ENCODE results near the gene DDX59. TPM values are rescaled to one million over a fixed set of nuclear protein-coding genes. Genes with fewer than 3 reads are reported as not detected.

DDX59 gene
- total RNA-seq, 2 experiments from 2014 or later, result 24.6 to 28.7 TPM

- H3K36me3 ChIP-seq (ENCODE audit: insufficient read depth, low read length), result peaks cover 23% of the 10 kb centered on the region
- ChIA-PET CTCF (ENCODE audit: unreplicated experiment) (no interaction called here), POLR2A (no interaction called here)
- H3K4me1 ChIP-seq (ENCODE audit: insufficient read depth, low read length, poor library complexity, severe bottlenecking), result no peaks in the 10 kb centered on the region
- no peaks in the 10 kb centered on the region for H4K20me1 ChIP-seq (ENCODE audit: insufficient read depth, low read length)
- H3K9me3 ChIP-seq (ENCODE audit: low read length), result no peaks in the 10 kb centered on the region
- no peak overlapping the region for H3K4me2 ChIP-seq (ENCODE audit: low read length)
- no peaks in the 10 kb centered on the region for H3K79me2 ChIP-seq (ENCODE audit: insufficient read depth, low read depth, low read length)
- no peak for TF ChIP-seq EZH2phosphoT487 (IDR thresholded peaks at IDR 0.05; ENCODE audit: borderline replicate concordance, low read depth, low read length)
- no peak for TF ChIP-seq CTCF (conservative IDR thresholded peaks at IDR 0.05; ENCODE audit: low read length)
- no peak overlapping the region for H3K4me3 ChIP-seq (ENCODE audit: low read depth, low read length, poor library complexity, severe bottlenecking)
- no peaks in the 10 kb centered on the region for H3K9me2 ChIP-seq (ENCODE audit: insufficient read depth, low read length)
- H2AFZ ChIP-seq (ENCODE audit: low read length), result no peak overlapping the region
- no peak for DNase-seq (ENCODE audit: low spot score)
- no peak overlapping the region for H3K27ac ChIP-seq (ENCODE audit: low read depth, low read length, poor library complexity, severe bottlenecking)
- intact Hi-C loops (cut with micrococcal nuclease; ENCODE audit: unreplicated experiment), result no loop called here
- BruUV-seq (replicated peaks), result no TSS peak
Observed at GRCh38 chr1:200646515-200646914, 23.2 kb downstream of the DDX59 start.

- no peaks in the 10 kb centered on the region for H3K79me2 ChIP-seq (ENCODE audit: insufficient read depth, low read depth, low read length)
- H3K9me2 ChIP-seq (ENCODE audit: insufficient read depth, low read length), result no peaks in the 10 kb centered on the region
- no peak overlapping the region for H2AFZ ChIP-seq (ENCODE audit: low read length)
- H3K27ac ChIP-seq (ENCODE audit: low read depth, low read length, poor library complexity, severe bottlenecking), result no peak overlapping the region
- CTCF ChIA-PET (ENCODE audit: unreplicated experiment), result no interaction called here
- BruUV-seq (replicated peaks), result no TSS peak
- no peaks in the 10 kb centered on the region for H3K9me3 ChIP-seq (ENCODE audit: low read length)
- no peak overlapping the region for H3K4me3 ChIP-seq (ENCODE audit: low read depth, low read length, poor library complexity, severe bottlenecking)
- no peaks in the 10 kb centered on the region for H3K4me1 ChIP-seq (ENCODE audit: insufficient read depth, low read length, poor library complexity, severe bottlenecking)
- no peak overlapping the region for H3K4me2 ChIP-seq (ENCODE audit: low read length)
- peaks cover 20% of the 10 kb centered on the region for H3K36me3 ChIP-seq (ENCODE audit: insufficient read depth, low read length)
- TF ChIP-seq EZH2phosphoT487 (IDR thresholded peaks at IDR 0.05; ENCODE audit: borderline replicate concordance, low read depth, low read length), result no peak
- no peak for TF ChIP-seq CTCF (conservative IDR thresholded peaks at IDR 0.05; ENCODE audit: low read length)
- POLR2A ChIA-PET, result interaction anchor here (0.6 to 1.4 kb wide), 3 partner anchors 20 to 188 kb away, joined by 3 to 6 read pairs (median 4); no protein-coding TSS in a partner anchor
- no peaks in the 10 kb centered on the region for H4K20me1 ChIP-seq (ENCODE audit: insufficient read depth, low read length)
- intact Hi-C loops (cut with micrococcal nuclease; ENCODE audit: unreplicated experiment), result no loop called here
- no peak for DNase-seq (ENCODE audit: low spot score)
Observed at GRCh38 chr1:200644021-200644420, 25.7 kb downstream of the DDX59 start.

- Histone ChIP-seq H4K20me1 (ENCODE audit: insufficient read depth, low read length) (no peaks in the 10 kb centered on the region), H3K79me2 (ENCODE audit: insufficient read depth, low read depth, low read length) (no peaks in the 10 kb centered on the region), H3K36me3 (ENCODE audit: insufficient read depth, low read length) (peaks cover 11% of the 10 kb centered on the region; the same call in 1 of the 2 replicates), H3K4me3 (ENCODE audit: low read depth, low read length, poor library complexity, severe bottlenecking) (no peak overlapping the region), H3K9me2 (ENCODE audit: insufficient read depth, low read length) (no peaks in the 10 kb centered on the region), H3K27ac (ENCODE audit: low read depth, low read length, poor library complexity, severe bottlenecking) (no peak overlapping the region), H3K9me3 (ENCODE audit: low read length) (no peaks in the 10 kb centered on the region), H3K4me2 (ENCODE audit: low read length) (no peak overlapping the region), H3K4me1 (ENCODE audit: insufficient read depth, low read length, poor library complexity, severe bottlenecking) (no peaks in the 10 kb centered on the region), H2AFZ (ENCODE audit: low read length) (no peak overlapping the region)
- TF ChIP-seq EZH2phosphoT487 (IDR thresholded peaks at IDR 0.05; ENCODE audit: borderline replicate concordance, low read depth, low read length) (no peak), CTCF (conservative IDR thresholded peaks at IDR 0.05; ENCODE audit: low read length) (no peak)
- DNase-seq (ENCODE audit: low spot score), result no peak
- intact Hi-C loops (cut with micrococcal nuclease; ENCODE audit: unreplicated experiment), result no loop called here
- POLR2A ChIA-PET, result interaction anchor here (0.6 kb wide), 2 partner anchors 245 to 558 kb away, joined by 3 read pairs; no protein-coding TSS in a partner anchor
- no TSS peak for BruUV-seq (replicated peaks)
- CTCF ChIA-PET (ENCODE audit: unreplicated experiment), result no interaction called here
Observed at GRCh38 chr1:200642481-200642880, 27.2 kb downstream of the DDX59 start.
